ENCODE data around the gene TBC1D2. TPM values are rescaled to one million over a fixed set of nuclear protein-coding genes. Genes with fewer than 3 reads are reported as not detected.

TBC1D2 gene
- total and polyA plus RNA-seq, 2 of the 13 experiments (the other 11 are each of a cell fraction or from before 2014, with no cell fraction given): 2.0 to 2.8 TPM

DNA sequence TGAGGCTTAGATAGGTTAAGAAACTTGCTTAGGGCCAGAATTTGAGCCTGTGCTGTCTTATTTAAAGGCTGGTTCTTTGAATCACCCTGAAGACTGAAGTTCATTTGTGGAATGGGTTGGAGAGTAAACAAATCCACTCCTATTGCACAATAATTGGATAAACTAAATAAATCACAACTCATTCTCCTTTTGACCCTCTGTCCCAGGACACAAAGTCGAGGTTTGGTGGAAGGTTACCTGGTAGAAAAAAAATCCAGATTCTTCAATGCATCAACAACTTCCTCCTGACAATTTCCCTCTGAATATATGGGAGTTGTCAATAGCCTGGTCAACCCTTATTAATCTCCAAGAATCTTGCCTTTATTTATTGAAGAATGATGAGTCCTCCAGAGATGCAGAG, 28.9 kb downstream of the TBC1D2 start (continued):
- TF ChIP-seq TSC22D2 (CRISPR knock-in tag; IDR thresholded peaks at IDR 0.05; ENCODE audit: borderline replicate concordance) (no peak), MTA3 (CRISPR knock-in tag; IDR thresholded peaks at IDR 0.05) (no peak), AGO1 (IDR thresholded peaks at IDR 0.05; ENCODE audit: low read depth, low read length, poor library complexity, severe bottlenecking) (no peak), ARNT2 (CRISPR knock-in tag; IDR thresholded peaks at IDR 0.05; ENCODE audit: low read depth) (no peak), NFIC (IDR thresholded peaks at IDR 0.05; ENCODE audit: low read length) (peak; percentile 67), U2AF2 (IDR thresholded peaks at IDR 0.05; ENCODE audit: low read depth, low read length) (no peak), SPEN (CRISPR knock-in tag; IDR thresholded peaks at IDR 0.05; ENCODE audit: low read depth) (no peak), FLYWCH1 (CRISPR knock-in tag; IDR thresholded peaks at IDR 0.05) (no peak), FOXK2 (IDR thresholded peaks at IDR 0.05) (no peak), ZNF207 (IDR thresholded peaks at IDR 0.05; ENCODE audit: borderline replicate concordance) (no peak), POLR2AphosphoS5 (IDR thresholded peaks at IDR 0.05; ENCODE audit: low read depth, low read length) (no peak), ZEB1 (IDR thresholded peaks at IDR 0.05; ENCODE audit: insufficient replicate concordance, low read depth) (no peak)
- TF ChIP-seq, protein P1, sequence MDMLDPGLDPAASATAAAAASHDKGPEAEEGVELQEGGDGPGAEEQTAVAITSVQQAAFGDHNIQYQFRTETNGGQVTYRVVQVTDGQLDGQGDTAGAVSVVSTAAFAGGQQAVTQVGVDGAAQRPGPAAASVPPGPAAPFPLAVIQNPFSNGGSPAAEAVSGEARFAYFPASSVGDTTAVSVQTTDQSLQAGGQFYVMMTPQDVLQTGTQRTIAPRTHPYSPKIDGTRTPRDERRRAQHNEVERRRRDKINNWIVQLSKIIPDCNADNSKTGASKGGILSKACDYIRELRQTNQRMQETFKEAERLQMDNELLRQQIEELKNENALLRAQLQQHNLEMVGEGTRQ (IDR thresholded peaks at IDR 0.05; ENCODE audit: low read depth, low read length): no peak
- TF ChIP-seq, protein P1 (CRISPR knock-in tag; IDR thresholded peaks at IDR 0.05; ENCODE audit: borderline replicate concordance): no peak
- TF ChIP-seq, protein P2, sequence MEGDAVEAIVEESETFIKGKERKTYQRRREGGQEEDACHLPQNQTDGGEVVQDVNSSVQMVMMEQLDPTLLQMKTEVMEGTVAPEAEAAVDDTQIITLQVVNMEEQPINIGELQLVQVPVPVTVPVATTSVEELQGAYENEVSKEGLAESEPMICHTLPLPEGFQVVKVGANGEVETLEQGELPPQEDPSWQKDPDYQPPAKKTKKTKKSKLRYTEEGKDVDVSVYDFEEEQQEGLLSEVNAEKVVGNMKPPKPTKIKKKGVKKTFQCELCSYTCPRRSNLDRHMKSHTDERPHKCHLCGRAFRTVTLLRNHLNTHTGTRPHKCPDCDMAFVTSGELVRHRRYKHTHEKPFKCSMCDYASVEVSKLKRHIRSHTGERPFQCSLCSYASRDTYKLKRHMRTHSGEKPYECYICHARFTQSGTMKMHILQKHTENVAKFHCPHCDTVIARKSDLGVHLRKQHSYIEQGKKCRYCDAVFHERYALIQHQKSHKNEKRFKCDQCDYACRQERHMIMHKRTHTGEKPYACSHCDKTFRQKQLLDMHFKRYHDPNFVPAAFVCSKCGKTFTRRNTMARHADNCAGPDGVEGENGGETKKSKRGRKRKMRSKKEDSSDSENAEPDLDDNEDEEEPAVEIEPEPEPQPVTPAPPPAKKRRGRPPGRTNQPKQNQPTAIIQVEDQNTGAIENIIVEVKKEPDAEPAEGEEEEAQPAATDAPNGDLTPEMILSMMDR (CRISPR knock-in tag; IDR thresholded peaks at IDR 0.05): no peak

All from HepG2 (cell line).